Tibial nerve (tissue), 4 donors: Measurements from ENCODE around the gene DOK6. TPM values are rescaled to one million over a fixed set of nuclear protein-coding genes. Genes with fewer than 3 reads are reported as not detected.
A peak's percentile ranks its signal among the peaks of the same experiment; 100 is the strongest.

Experiments
- DNase-seq, 2 donors: peaks; one replicate each; pipeline ENCODE4 v3.0.0-alpha.2; 2019; ENCODE audit warnings: low spot score in 2 of 2
- H3K27ac ChIP-seq, 4 donors: fragments of 200-600 bp; sonication (generic) in 3 of 4; one replicate each; pipeline ENCODE4 v1.5.1; 2017 to 2019; ENCODE audit warnings: mild to moderate bottlenecking in 1 of 4
- H3K27me3 ChIP-seq, 2 donors: fragments of 200-600 bp; sonication (generic) in 1 of 2; one replicate each; pipeline versions ENCODE4 v1.5.1 to v1.6.0; 2017 to 2019
- H3K36me3 ChIP-seq, 3 donors: fragments of 200-600 bp; sonication (generic); one replicate each; pipeline ENCODE4 v1.5.1; 2018 to 2019
- H3K4me1 ChIP-seq, 4 donors: fragments of 200-600 bp; sonication (generic) in 3 of 4; one replicate each; pipeline ENCODE4 v1.5.1; 2017 to 2019
- H3K4me3 ChIP-seq, 4 donors: fragments of 200-600 bp; sonication (generic) in 3 of 4; one replicate each; pipeline ENCODE4 v1.5.1; 2017 to 2019; ENCODE audit warnings: mild to moderate bottlenecking in 1 of 4, moderate library complexity in 1 of 4
- H3K9me3 ChIP-seq, 4 donors: fragments of 200-600 bp; sonication (generic) in 3 of 4; one replicate each; pipeline ENCODE4 v1.5.1; 2017 to 2019
- EP300 ChIP-seq, 2 donors: sonication (generic); formaldehyde crosslinking; IDR thresholded peaks; one replicate each; pipeline ENCODE4 v1.6.1; 2017; ENCODE audit warnings: antibody characterized with exemption in 2 of 2, mild to moderate bottlenecking in 1 of 2
- POLR2A ChIP-seq, 2 donors: fragments of 450-650 bp; IDR thresholded peaks; one replicate each; pipeline ENCODE4 v1.6.1; 2017; ENCODE audit warnings: antibody characterized with exemption in 2 of 2, mild to moderate bottlenecking in 2 of 2, moderate library complexity in 2 of 2
- WGBS, 2 donors: methylation state at CpG; one replicate each; pipeline ENCODE4 v1.1.5; 2018; 5-methylcytosine and 5-hydroxymethylcytosine counted together
- total RNA-seq, 4 donors: library from RNA; depleted of rRNA; stranded (reverse); fragments of >200 nt; gene quantifications; one replicate each; pipeline ENCODE4 v1.1.0, GENCODE V29; 2016
- TF ChIP-seq, protein P1 (sequence below), 5 experiments: fragments of 200-600 bp in 3 of 5; fragments of 450-650 bp in 2 of 5; sonication (generic) in 3 of 5; IDR thresholded peaks; one replicate each; pipeline ENCODE4 v1.5.1; 2016 to 2019; ENCODE audit warnings: antibody characterized with exemption in 5 of 5, mild to moderate bottlenecking in 3 of 5, moderate library complexity in 2 of 5

Gene DOK6
- total RNA-seq, 4 donors from 2014 or later: 4.0 to 28.6 (median 6.1) TPM

DNA sequence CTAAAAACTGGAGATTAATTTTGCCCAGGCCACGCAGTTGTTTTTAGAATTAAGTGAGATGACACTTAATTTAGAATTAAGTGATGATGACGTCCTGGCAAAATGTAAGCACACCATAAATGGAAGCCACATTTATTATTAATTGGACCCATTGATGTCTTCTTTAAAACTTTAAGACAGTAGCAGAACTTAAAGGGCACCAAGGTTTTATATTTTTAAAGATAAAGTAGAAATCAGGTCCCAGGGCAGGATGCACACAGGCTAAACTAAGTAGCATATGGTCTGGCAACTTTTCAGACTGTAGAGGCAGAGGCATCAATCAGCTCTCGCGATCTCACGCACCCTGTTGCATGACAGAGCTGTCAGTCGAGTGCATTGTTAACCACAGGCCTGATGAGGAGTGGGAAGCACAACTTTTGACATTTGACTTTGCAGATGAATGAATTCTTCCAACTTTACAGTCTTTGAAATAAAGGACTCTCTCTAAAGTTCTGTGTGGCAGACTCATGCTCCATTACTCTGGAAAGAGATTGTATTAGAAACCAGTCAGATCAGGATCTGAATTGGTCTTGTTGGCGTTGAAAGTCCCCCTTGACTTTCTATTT lies 314.6 kb downstream of the DOK6 start:
- Histone ChIP-seq H3K4me1 (no peaks in the 10 kb centered on the region), H3K27me3 (no peaks in the 10 kb centered on the region), H3K36me3 (no peaks in the 10 kb centered on the region), H3K27ac (peak overlapping the region in 1 of 4 donors; percentile 18), H3K9me3 (peaks cover 0 to 34% (median 12%) of the 10 kb centered on the region in 4 donors), H3K4me3 (no peak overlapping the region)
- WGBS, 2 donors: 60 to 72% methylated on average over 7 of the region's 7 CpGs
- TF ChIP-seq EP300 (IDR thresholded peaks at IDR 0.05) (no peak), POLR2A (IDR thresholded peaks at IDR 0.05) (no peak)
- TF ChIP-seq, protein P1, sequence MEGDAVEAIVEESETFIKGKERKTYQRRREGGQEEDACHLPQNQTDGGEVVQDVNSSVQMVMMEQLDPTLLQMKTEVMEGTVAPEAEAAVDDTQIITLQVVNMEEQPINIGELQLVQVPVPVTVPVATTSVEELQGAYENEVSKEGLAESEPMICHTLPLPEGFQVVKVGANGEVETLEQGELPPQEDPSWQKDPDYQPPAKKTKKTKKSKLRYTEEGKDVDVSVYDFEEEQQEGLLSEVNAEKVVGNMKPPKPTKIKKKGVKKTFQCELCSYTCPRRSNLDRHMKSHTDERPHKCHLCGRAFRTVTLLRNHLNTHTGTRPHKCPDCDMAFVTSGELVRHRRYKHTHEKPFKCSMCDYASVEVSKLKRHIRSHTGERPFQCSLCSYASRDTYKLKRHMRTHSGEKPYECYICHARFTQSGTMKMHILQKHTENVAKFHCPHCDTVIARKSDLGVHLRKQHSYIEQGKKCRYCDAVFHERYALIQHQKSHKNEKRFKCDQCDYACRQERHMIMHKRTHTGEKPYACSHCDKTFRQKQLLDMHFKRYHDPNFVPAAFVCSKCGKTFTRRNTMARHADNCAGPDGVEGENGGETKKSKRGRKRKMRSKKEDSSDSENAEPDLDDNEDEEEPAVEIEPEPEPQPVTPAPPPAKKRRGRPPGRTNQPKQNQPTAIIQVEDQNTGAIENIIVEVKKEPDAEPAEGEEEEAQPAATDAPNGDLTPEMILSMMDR (IDR thresholded peaks at IDR 0.05): no peak
- DNase-seq: no peak

DNA sequence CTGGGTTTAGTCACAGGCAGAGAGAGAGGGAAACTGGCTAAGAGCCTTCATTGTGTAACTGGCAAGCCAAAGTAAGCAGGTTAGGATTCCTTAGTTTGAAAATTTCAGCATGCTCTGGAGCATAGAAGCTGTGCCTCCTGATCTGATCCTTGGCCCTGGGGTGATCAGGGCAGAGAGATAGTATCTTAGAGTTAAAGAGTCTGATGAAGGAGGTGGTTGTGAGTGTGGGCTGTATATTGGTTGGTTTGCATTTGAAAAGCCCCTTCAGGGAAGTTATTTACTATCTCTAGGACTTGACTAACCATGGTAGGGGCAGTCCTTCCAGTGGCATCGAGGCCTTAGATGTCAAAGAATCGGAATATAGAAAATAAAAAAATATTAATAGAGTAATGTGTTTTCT lies 316.9 kb downstream of the DOK6 start:
- 93 to 94% methylated on average over 2 of the region's 2 CpGs for WGBS, 2 donors

DNA sequence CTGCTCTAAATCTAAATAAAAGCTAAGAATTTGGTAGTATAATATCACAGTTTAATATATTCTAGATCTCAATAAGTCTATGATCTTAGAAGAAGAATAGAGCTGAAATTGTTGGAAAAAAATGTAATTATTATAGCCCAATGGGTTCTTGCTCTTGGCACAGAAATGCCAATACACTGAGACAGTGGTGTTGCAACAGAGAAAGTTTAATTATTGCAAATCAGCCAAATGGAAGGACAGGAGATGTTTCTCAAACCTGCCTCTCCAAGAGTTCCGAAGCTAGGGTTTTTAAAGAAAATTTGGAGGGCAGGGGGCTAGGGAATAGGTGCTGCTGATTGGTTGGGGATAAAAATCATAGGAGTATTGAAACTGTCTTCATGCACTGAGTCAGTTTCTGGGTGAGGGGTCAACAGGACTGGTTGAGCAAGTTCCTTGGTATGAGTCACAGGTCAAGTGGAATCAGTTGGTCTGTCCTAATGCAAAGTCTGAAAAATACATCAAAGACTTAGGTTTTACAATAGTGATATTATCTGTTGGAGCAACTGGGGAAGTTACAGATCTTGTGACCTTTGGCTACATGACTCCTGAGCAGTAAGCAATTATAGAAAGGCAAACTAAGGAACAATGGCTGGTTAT lies 318.3 kb downstream of the DOK6 start:
- no peak for DNase-seq
- no peak for TF ChIP-seq EP300 (IDR thresholded peaks at IDR 0.05)
- TF ChIP-seq, protein P1 (IDR thresholded peaks at IDR 0.05): no peak
- TF ChIP-seq POLR2A (IDR thresholded peaks at IDR 0.05): no peak
- Histone ChIP-seq H3K4me1 (peaks cover 0 to 4% (median 2%) of the 10 kb centered on the region in 4 donors), H3K36me3 (no peaks in the 10 kb centered on the region), H3K4me3 (no peak overlapping the region), H3K27me3 (no peaks in the 10 kb centered on the region), H3K27ac (no peak overlapping the region), H3K9me3 (peaks cover 0 to 34% (median 12%) of the 10 kb centered on the region in 4 donors)
- 98 to 100% methylated on average over 1 of the region's 1 CpG for WGBS, 2 donors

More for the DNA sequence above, 316.9 kb downstream of the DOK6 start:
- no peak for TF ChIP-seq EP300 (IDR thresholded peaks at IDR 0.05)
- no peak for TF ChIP-seq POLR2A (IDR thresholded peaks at IDR 0.05)
- TF ChIP-seq, protein P1 (IDR thresholded peaks at IDR 0.05): no peak
- no peak for DNase-seq
- no peak overlapping the region for H3K27ac ChIP-seq
- peaks cover 0 to 34% (median 12%) of the 10 kb centered on the region in 4 donors for H3K9me3 ChIP-seq
- H3K4me1 ChIP-seq: no peaks in the 10 kb centered on the region
- no peaks in the 10 kb centered on the region for H3K36me3 ChIP-seq
- no peak overlapping the region for H3K4me3 ChIP-seq
- H3K27me3 ChIP-seq: no peaks in the 10 kb centered on the region

DNA sequence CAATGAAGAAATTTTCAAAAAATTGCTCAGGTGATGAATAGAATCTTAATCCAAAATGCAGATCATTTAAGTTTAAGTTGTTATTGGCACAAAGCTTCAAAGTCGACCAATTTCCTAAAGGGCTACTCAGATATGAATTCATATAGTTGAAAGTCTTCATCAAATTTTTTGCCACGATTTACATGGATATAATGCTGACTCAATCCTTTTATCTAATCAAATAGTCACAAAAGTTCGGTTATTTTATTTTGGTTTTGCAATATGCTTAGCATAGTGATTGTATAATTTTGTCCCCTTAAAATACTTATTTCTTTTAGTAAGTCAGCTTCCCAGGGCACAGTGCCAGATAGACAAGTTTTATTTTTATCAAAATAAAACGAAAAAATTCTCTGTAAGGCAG lies 319.7 kb downstream of the DOK6 start:
- H3K9me3 ChIP-seq: peaks cover 0 to 34% (median 12%) of the 10 kb centered on the region in 4 donors
- H3K27me3 ChIP-seq: no peaks in the 10 kb centered on the region
- TF ChIP-seq POLR2A (IDR thresholded peaks at IDR 0.05) (no peak), EP300 (IDR thresholded peaks at IDR 0.05) (no peak)
- TF ChIP-seq, protein P1 (IDR thresholded peaks at IDR 0.05): no peak
- H3K4me1 ChIP-seq: peaks cover 0 to 4% (median 2%) of the 10 kb centered on the region in 4 donors
- no peak overlapping the region for H3K4me3 ChIP-seq
- no peaks in the 10 kb centered on the region for H3K36me3 ChIP-seq
- no peak for DNase-seq
- 63 to 67% methylated on average over 4 of the region's 4 CpGs for WGBS, 2 donors
- no peak overlapping the region for H3K27ac ChIP-seq

DNA sequence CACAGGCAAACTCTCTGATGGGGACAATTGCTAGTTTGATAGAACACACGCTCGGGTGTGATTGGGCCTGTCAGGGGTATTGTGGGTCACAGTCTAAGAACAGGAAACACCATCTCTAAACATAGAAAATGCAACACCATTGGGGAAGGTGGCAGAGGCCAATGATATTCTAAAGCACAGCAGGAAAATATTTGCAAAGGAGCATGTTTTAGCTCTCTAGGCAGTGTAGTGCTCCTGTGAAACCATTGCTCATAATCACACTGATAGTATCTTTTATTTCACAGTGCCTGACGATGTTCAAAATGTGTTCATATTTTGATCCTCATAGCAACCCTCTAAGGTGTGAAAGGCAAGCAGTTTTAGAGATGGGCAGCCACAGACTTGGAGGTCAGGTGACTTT lies 322.7 kb downstream of the DOK6 start:
- TF ChIP-seq EP300 (IDR thresholded peaks at IDR 0.05) (no peak), POLR2A (IDR thresholded peaks at IDR 0.05) (no peak)
- TF ChIP-seq, protein P1 (IDR thresholded peaks at IDR 0.05): no peak
- 60 to 63% methylated on average over 3 of the region's 3 CpGs for WGBS, 2 donors
- peaks cover 0 to 10% (median 2%) of the 10 kb centered on the region in 4 donors for H3K4me1 ChIP-seq

More for the DNA sequence above, 322.7 kb downstream of the DOK6 start:
- Histone ChIP-seq H3K27ac (no peak overlapping the region), H3K9me3 (peaks cover 0 to 17% (median 8%) of the 10 kb centered on the region in 4 donors), H3K27me3 (no peaks in the 10 kb centered on the region), H3K4me3 (no peak overlapping the region), H3K36me3 (no peaks in the 10 kb centered on the region)
- no peak for DNase-seq
